Measurements from ENCODE around the gene MYRF. TPM values are rescaled to one million over a fixed set of nuclear protein-coding genes. Genes with fewer than 3 reads are reported as not detected.

Gene MYRF
- total RNA-seq, 1 donor from 2014 or later = 39.5 TPM

DNA sequence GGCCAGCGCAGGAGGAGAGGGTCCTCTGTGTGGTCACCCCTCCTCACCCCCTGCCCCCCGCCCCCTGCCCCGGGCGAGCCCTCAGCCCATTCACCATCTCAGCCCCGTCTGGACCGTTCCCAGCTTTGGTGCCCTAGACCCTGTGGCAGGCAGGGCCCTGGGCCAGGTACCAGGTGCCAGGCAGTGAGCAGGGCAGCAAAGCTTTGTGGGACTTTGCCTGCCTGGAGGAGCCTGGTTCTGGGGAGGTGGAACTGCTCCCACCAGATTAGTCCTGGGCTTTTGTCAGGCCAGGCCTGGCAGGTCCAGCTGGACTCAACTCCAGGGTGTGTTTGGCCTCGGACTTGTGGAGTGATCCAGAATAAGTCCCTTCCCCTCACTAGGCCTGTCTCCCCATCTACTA, 13.7 kb upstream of the MYRF start:
- no peaks in the 10 kb centered on the region for H3K9me3 Mint-ChIP-seq (ENCODE audit: unreplicated experiment)
- no peak overlapping the region for H3K4me3 Mint-ChIP-seq (ENCODE audit: unreplicated experiment)
- no peak overlapping the region for H3K9ac ChIP-seq (ENCODE audit: low read length)
- H3K9me3 ChIP-seq (ENCODE audit: insufficient read depth, low read depth, low read length) = no peaks in the 10 kb centered on the region
- H3K4me3 ChIP-seq (ENCODE audit: insufficient read depth, low read depth, low read length) = no peak overlapping the region
- H2AFZ ChIP-seq (ENCODE audit: low read depth, low read length) = no peak overlapping the region
- H4K20me1 ChIP-seq (ENCODE audit: insufficient read depth, low read length) = peaks cover 5% of the 10 kb centered on the region
- peaks cover 9% of the 10 kb centered on the region for H3K36me3 ChIP-seq (ENCODE audit: insufficient read depth, low read length)
- peaks cover 8% of the 10 kb centered on the region for H3K27me3 Mint-ChIP-seq (ENCODE audit: low read depth, unreplicated experiment)
- H3K27ac Mint-ChIP-seq (ENCODE audit: unreplicated experiment) = no peak overlapping the region
- H3K79me2 ChIP-seq (ENCODE audit: insufficient read depth, low read length) = no peaks in the 10 kb centered on the region
- H3K36me3 Mint-ChIP-seq (ENCODE audit: low read depth, unreplicated experiment) = peaks cover 9% of the 10 kb centered on the region
- no peak for DNase-seq (ENCODE audit: low read depth)
- no peaks in the 10 kb centered on the region for H3K4me1 ChIP-seq (ENCODE audit: insufficient read depth, low read length)
- H3K4me1 Mint-ChIP-seq (ENCODE audit: low read depth, unreplicated experiment) = peaks cover 3% of the 10 kb centered on the region
- H3K27me3 ChIP-seq (ENCODE audit: insufficient read depth, low read length) = no peaks in the 10 kb centered on the region
- TF ChIP-seq, protein P1, sequence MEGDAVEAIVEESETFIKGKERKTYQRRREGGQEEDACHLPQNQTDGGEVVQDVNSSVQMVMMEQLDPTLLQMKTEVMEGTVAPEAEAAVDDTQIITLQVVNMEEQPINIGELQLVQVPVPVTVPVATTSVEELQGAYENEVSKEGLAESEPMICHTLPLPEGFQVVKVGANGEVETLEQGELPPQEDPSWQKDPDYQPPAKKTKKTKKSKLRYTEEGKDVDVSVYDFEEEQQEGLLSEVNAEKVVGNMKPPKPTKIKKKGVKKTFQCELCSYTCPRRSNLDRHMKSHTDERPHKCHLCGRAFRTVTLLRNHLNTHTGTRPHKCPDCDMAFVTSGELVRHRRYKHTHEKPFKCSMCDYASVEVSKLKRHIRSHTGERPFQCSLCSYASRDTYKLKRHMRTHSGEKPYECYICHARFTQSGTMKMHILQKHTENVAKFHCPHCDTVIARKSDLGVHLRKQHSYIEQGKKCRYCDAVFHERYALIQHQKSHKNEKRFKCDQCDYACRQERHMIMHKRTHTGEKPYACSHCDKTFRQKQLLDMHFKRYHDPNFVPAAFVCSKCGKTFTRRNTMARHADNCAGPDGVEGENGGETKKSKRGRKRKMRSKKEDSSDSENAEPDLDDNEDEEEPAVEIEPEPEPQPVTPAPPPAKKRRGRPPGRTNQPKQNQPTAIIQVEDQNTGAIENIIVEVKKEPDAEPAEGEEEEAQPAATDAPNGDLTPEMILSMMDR (IDR thresholded peaks at IDR 0.05; ENCODE audit: insufficient read depth, low read depth, low read length) = no peak
- no peak for TF ChIP-seq EZH2 (IDR thresholded peaks at IDR 0.05; ENCODE audit: insufficient read depth, low read length)
- no peak for FAIRE-seq
- H3K27ac ChIP-seq (ENCODE audit: low read depth, low read length) = no peak overlapping the region
- H3K4me2 ChIP-seq (ENCODE audit: low read length) = no peak overlapping the region

DNA sequence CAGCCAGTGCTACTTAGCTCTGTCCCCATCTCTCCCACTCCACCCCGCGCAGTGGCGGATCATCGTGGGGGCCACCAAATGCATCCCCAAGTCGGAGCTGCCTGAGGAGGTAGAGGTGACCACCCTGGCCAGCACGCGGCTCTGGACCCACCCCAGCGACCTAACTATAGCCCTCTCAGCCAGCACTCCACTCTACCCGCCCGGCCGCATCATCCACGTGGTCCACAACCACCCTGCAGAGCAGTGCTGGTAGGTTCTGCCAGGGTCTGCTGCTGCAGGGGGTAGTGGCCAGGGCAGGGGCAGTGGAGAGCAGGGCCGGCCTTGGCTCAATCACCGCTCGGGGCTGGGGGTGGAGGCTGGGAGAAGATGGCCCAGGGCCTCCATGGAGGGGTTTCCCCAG, 13.0 kb upstream of the MYRF start:
- H2AFZ ChIP-seq (ENCODE audit: low read depth, low read length) = no peak overlapping the region
- no peaks in the 10 kb centered on the region for H4K20me1 ChIP-seq (ENCODE audit: insufficient read depth, low read length)
- no peaks in the 10 kb centered on the region for H3K9me3 ChIP-seq (ENCODE audit: insufficient read depth, low read depth, low read length)
- Mint-ChIP-seq H3K27ac (ENCODE audit: unreplicated experiment) (no peak overlapping the region), H3K4me1 (ENCODE audit: low read depth, unreplicated experiment) (peaks cover 3% of the 10 kb centered on the region), H3K36me3 (ENCODE audit: low read depth, unreplicated experiment) (peaks cover 9% of the 10 kb centered on the region), H3K27me3 (ENCODE audit: low read depth, unreplicated experiment) (peaks cover 7% of the 10 kb centered on the region), H3K4me3 (ENCODE audit: unreplicated experiment) (no peak overlapping the region), H3K9me3 (ENCODE audit: unreplicated experiment) (no peaks in the 10 kb centered on the region)
- DNase-seq (ENCODE audit: low read depth) (no peak), FAIRE-seq (no peak)
- no peak overlapping the region for H3K4me3 ChIP-seq (ENCODE audit: insufficient read depth, low read depth, low read length)
- H3K4me2 ChIP-seq (ENCODE audit: low read length) = no peak overlapping the region
- H3K4me1 ChIP-seq (ENCODE audit: insufficient read depth, low read length) = peaks cover 5% of the 10 kb centered on the region
- no peaks in the 10 kb centered on the region for H3K27me3 ChIP-seq (ENCODE audit: insufficient read depth, low read length)
- H3K36me3 ChIP-seq (ENCODE audit: insufficient read depth, low read length) = peaks cover 9% of the 10 kb centered on the region
- H3K27ac ChIP-seq (ENCODE audit: low read depth, low read length) = no peak overlapping the region
- TF ChIP-seq, protein P1 (IDR thresholded peaks at IDR 0.05; ENCODE audit: insufficient read depth, low read depth, low read length) = no peak
- TF ChIP-seq EZH2 (IDR thresholded peaks at IDR 0.05; ENCODE audit: insufficient read depth, low read length) = no peak
- no peaks in the 10 kb centered on the region for H3K79me2 ChIP-seq (ENCODE audit: insufficient read depth, low read length)
- H3K9ac ChIP-seq (ENCODE audit: low read length) = no peak overlapping the region

GRCh38 chr11:61739966-61740365, 12.5 kb upstream of the MYRF start:
- Histone ChIP-seq H4K20me1 (ENCODE audit: insufficient read depth, low read length) (no peaks in the 10 kb centered on the region), H3K27me3 (ENCODE audit: insufficient read depth, low read length) (no peaks in the 10 kb centered on the region), H3K79me2 (ENCODE audit: insufficient read depth, low read length) (no peaks in the 10 kb centered on the region), H3K4me3 (ENCODE audit: insufficient read depth, low read depth, low read length) (no peak overlapping the region), H2AFZ (ENCODE audit: low read depth, low read length) (no peak overlapping the region), H3K9me3 (ENCODE audit: insufficient read depth, low read depth, low read length) (no peaks in the 10 kb centered on the region), H3K4me1 (ENCODE audit: insufficient read depth, low read length) (peaks cover 6% of the 10 kb centered on the region), H3K4me2 (ENCODE audit: low read length) (no peak overlapping the region), H3K36me3 (ENCODE audit: insufficient read depth, low read length) (peaks cover 9% of the 10 kb centered on the region), H3K9ac (ENCODE audit: low read length) (no peak overlapping the region), H3K27ac (ENCODE audit: low read depth, low read length) (no peak overlapping the region)
- DNase-seq (ENCODE audit: low read depth) = no peak
- no peak overlapping the region for H3K4me3 Mint-ChIP-seq (ENCODE audit: unreplicated experiment)
- no peak for TF ChIP-seq EZH2 (IDR thresholded peaks at IDR 0.05; ENCODE audit: insufficient read depth, low read length)
- TF ChIP-seq, protein P1 (IDR thresholded peaks at IDR 0.05; ENCODE audit: insufficient read depth, low read depth, low read length) = no peak
- H3K9me3 Mint-ChIP-seq (ENCODE audit: unreplicated experiment) = no peaks in the 10 kb centered on the region
- peaks cover 3% of the 10 kb centered on the region for H3K4me1 Mint-ChIP-seq (ENCODE audit: low read depth, unreplicated experiment)
- no peak overlapping the region for H3K27ac Mint-ChIP-seq (ENCODE audit: unreplicated experiment)
- FAIRE-seq = no peak
- H3K36me3 Mint-ChIP-seq (ENCODE audit: low read depth, unreplicated experiment) = peaks cover 9% of the 10 kb centered on the region
- H3K27me3 Mint-ChIP-seq (ENCODE audit: low read depth, unreplicated experiment) = peaks cover 7% of the 10 kb centered on the region
